Esophagus squamous epithelium (tissue), 4 donors: ENCODE data around the gene CLCN7.

Experiments used
- POLR2A ChIP-seq, 4 donors: fragments of 450-650 bp; IDR thresholded peaks; one replicate each; pipeline ENCODE4 v1.6.1; 2017; ENCODE audit warnings: antibody characterized with exemption in 4 of 4, mild to moderate bottlenecking in 4 of 4, moderate library complexity in 3 of 4
- TF ChIP-seq, protein P1 (sequence below), 6 experiments: fragments of 450-650 bp in 4 of 6; fragments of 200-600 bp in 2 of 6; sonication (generic) in 2 of 6; IDR thresholded peaks; one replicate each; pipeline ENCODE4 v1.5.1; 2016 to 2019; ENCODE audit warnings: antibody characterized with exemption in 6 of 6, mild to moderate bottlenecking in 4 of 6, moderate library complexity in 4 of 6

DNA sequence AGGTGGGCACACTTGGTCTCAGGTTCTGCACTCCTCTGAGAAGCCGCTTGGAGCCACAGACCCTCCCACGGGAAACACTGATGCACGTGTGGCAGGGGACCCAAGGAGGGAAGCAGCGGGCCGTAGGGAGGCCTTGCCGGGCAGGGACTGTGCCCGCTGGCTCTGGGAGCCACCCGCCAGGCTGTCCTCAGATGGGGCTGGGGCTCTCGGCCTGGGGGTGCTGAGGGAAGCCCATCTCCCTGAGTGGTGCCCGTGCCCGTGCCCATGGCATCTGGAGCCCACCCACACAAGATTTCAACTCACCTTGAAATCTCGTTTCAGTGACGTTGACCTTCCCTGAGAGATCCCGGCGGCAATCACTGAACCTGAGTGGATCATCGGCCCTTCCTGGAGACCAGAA, 17.9 kb downstream of the CLCN7 start:
- TF ChIP-seq, protein P1, sequence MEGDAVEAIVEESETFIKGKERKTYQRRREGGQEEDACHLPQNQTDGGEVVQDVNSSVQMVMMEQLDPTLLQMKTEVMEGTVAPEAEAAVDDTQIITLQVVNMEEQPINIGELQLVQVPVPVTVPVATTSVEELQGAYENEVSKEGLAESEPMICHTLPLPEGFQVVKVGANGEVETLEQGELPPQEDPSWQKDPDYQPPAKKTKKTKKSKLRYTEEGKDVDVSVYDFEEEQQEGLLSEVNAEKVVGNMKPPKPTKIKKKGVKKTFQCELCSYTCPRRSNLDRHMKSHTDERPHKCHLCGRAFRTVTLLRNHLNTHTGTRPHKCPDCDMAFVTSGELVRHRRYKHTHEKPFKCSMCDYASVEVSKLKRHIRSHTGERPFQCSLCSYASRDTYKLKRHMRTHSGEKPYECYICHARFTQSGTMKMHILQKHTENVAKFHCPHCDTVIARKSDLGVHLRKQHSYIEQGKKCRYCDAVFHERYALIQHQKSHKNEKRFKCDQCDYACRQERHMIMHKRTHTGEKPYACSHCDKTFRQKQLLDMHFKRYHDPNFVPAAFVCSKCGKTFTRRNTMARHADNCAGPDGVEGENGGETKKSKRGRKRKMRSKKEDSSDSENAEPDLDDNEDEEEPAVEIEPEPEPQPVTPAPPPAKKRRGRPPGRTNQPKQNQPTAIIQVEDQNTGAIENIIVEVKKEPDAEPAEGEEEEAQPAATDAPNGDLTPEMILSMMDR (IDR thresholded peaks at IDR 0.05) = no peak
- no peak for TF ChIP-seq POLR2A (IDR thresholded peaks at IDR 0.05)
